BE2C (cell line): Measurements from ENCODE around the gene GAL3ST3. TPM values are rescaled to one million over a fixed set of nuclear protein-coding genes. Genes with fewer than 3 reads are reported as not detected.
"Not testable (repeated sequence)": the region's sequence is repeated elsewhere in the genome, so short reads cannot be mapped to it uniquely, and the experiment has no call there.

Source experiments
- DNase-seq: peaks from one replicate; pipeline ENCODE4 v3.0.0-alpha.2; 2020
- H3K27me3 ChIP-seq: fragments of 250-450 bp; sonication (Bioruptor Pico); 2 replicates; pipeline ENCODE4 v1.5.1; 2020; ENCODE audit warnings: mild to moderate bottlenecking
- H3K36me3 ChIP-seq: fragments of 250-450 bp; sonication (Bioruptor Pico); 2 replicates; pipeline ENCODE4 v1.5.1; 2020; ENCODE audit warnings: mild to moderate bottlenecking
- H3K4me1 ChIP-seq: fragments of 250-450 bp; sonication (Bioruptor Pico); 2 replicates; pipeline ENCODE4 v1.5.1; 2020
- H3K4me3 ChIP-seq: 2 replicates; pipeline ENCODE4 v1.5.1; 2011; ENCODE audit warnings: low read depth, low read length
- H3K9me3 ChIP-seq: fragments of 250-450 bp; sonication (Bioruptor Pico); 2 replicates; pipeline ENCODE4 v1.5.1; 2020
- CTCF ChIP-seq: IDR thresholded peaks from 2 replicates; pipeline ENCODE4 v1.5.1; 2012; ENCODE audit warnings: mild to moderate bottlenecking, low read depth, low read length
- polyA plus RNA-seq: library from polyadenylated mRNA; unstranded; fragments of >200 nt; gene quantifications from one replicate; pipeline ENCODE4 v1.2.1, GENCODE V29; 2012; ENCODE audit warnings: low read depth, missing spikeins; ENCODE audit not compliant: insufficient read length, insufficient read depth

GAL3ST3 gene
- 6.3 TPM for polyA plus RNA-seq

- DNase-seq, result no peak
- H3K36me3 ChIP-seq, result no peaks in the 10 kb centered on the region; the same call in 1 of the 2 replicates
- H3K4me3 ChIP-seq, result peak within 1 kb of the TSS; percentile 35
- H3K4me1 ChIP-seq, result peaks cover 6% of the 10 kb centered on the region
- no peak for TF ChIP-seq CTCF
- no peaks in the 10 kb centered on the region for H3K27me3 ChIP-seq
- H3K9me3 ChIP-seq, result no peaks in the 10 kb centered on the region
Measured at GRCh38 chr11:66048547-66049323, at the start of gene GAL3ST3. GAL3ST3 (minus strand) TSS chr11:66049161; CDS start chr11:66045415, 3,746 bp downstream.

- not testable (repeated sequence) for H3K4me3 ChIP-seq, H3K9me3 ChIP-seq, H3K4me1 ChIP-seq, DNase-seq, H3K36me3 ChIP-seq, H3K27me3 ChIP-seq
Measured at GRCh38 chr11:66092125-66092524, 43.2 kb upstream of the GAL3ST3 start.

GRCh38 chr11:66090288-66090687 is 41.3 kb upstream of the GAL3ST3 start:
- Histone ChIP-seq H3K4me1 (peaks cover 5% of the 10 kb centered on the region), H3K9me3 (no peaks in the 10 kb centered on the region), H3K27me3 (no peaks in the 10 kb centered on the region), H3K36me3 (no peaks in the 10 kb centered on the region), H3K4me3 (no peak overlapping the region)
- no peak for TF ChIP-seq CTCF
- no peak for DNase-seq

- H3K9me3 ChIP-seq, result no peaks in the 10 kb centered on the region
- no peaks in the 10 kb centered on the region for H3K27me3 ChIP-seq
- peaks cover 17% of the 10 kb centered on the region for H3K4me1 ChIP-seq
- no peak for DNase-seq
- no peak for TF ChIP-seq CTCF
- no peak overlapping the region for H3K4me3 ChIP-seq
- no peaks in the 10 kb centered on the region for H3K36me3 ChIP-seq
Measured at GRCh38 chr11:66089067-66089466, 40.1 kb upstream of the GAL3ST3 start.

- Histone ChIP-seq H3K4me3 (no peak overlapping the region), H3K36me3 (no peaks in the 10 kb centered on the region), H3K4me1 (peaks cover 28% of the 10 kb centered on the region), H3K27me3 (no peaks in the 10 kb centered on the region), H3K9me3 (no peaks in the 10 kb centered on the region)
- DNase-seq, result no peak
- no peak for TF ChIP-seq CTCF
Measured at GRCh38 chr11:66087148-66087908, 38.4 kb upstream of the GAL3ST3 start.

- Histone ChIP-seq H3K9me3 (no peaks in the 10 kb centered on the region), H3K27me3 (no peaks in the 10 kb centered on the region), H3K36me3 (no peaks in the 10 kb centered on the region), H3K4me1 (peaks cover 47% of the 10 kb centered on the region), H3K4me3 (no peak overlapping the region)
- DNase-seq, result no peak
- no peak for TF ChIP-seq CTCF
Measured at GRCh38 chr11:66084821-66085475, 36.0 kb upstream of the GAL3ST3 start.
